Stimulated activated CD4-positive, alpha-beta T cell treated with anti-CD3 and anti-CD28 coated beads, Interleukin-4, amount 100 ng/mL, for 4 hours (primary cell): ENCODE measurements around the gene ANTXRL.
"Not testable (repeated sequence)": the region's sequence is repeated elsewhere in the genome, so short reads cannot be mapped to it uniquely, and the experiment has no call there.

Experiments
- DNase-seq, 2 experiments: peaks; one replicate each; pipeline ENCODE4 v3.0.0-alpha.2; 2020

ANTXRL gene

GRCh38 chr10:46286991-46287693 lies at the start of gene ANTXRL:
TSS of gene ANTXRL (plus strand) at chr10:46286997. CDS start at chr10:46287263, 266 bp downstream.
- DNase-seq: no peak

GRCh38 chr10:46237815-46238510 lies 48.8 kb upstream of the ANTXRL start:
- DNase-seq: no peak

GRCh38 chr10:46239247-46239646 lies 47.5 kb upstream of the ANTXRL start:
- no peak for DNase-seq

GRCh38 chr10:46239993-46240683 lies 46.7 kb upstream of the ANTXRL start:
- no peak for DNase-seq

GRCh38 chr10:46240684-46241565 lies 45.9 kb upstream of the ANTXRL start:
- DNase-seq: no peak

GRCh38 chr10:46245381-46245900 lies 41.4 kb upstream of the ANTXRL start:
- no peak for DNase-seq

GRCh38 chr10:46246400-46247180 lies 40.2 kb upstream of the ANTXRL start:
- not testable (repeated sequence) for DNase-seq

- no peak for DNase-seq
Observed at GRCh38 chr10:46247181-46247475, 39.7 kb upstream of the ANTXRL start.

GRCh38 chr10:46247808-46248569 lies 38.8 kb upstream of the ANTXRL start:
- DNase-seq: no peak

- DNase-seq: no peak
Observed at GRCh38 chr10:46248651-46249146, 38.1 kb upstream of the ANTXRL start.

GRCh38 chr10:46249617-46250344 lies 37.0 kb upstream of the ANTXRL start:
- DNase-seq: not testable (repeated sequence)

- no peak for DNase-seq
Observed at GRCh38 chr10:46250481-46250880, 36.3 kb upstream of the ANTXRL start.

- no peak for DNase-seq
Observed at GRCh38 chr10:46250898-46251856, 35.6 kb upstream of the ANTXRL start.

- no peak for DNase-seq
Observed at GRCh38 chr10:46251857-46252847, 34.6 kb upstream of the ANTXRL start.

- no peak for DNase-seq
Observed at GRCh38 chr10:46253076-46254006, 33.5 kb upstream of the ANTXRL start.

GRCh38 chr10:46254007-46254383 lies 32.8 kb upstream of the ANTXRL start:
- no peak for DNase-seq

- DNase-seq: no peak
Observed at GRCh38 chr10:46254467-46254866, 32.3 kb upstream of the ANTXRL start.
